NCI-H748 treated with DMSO at 0.1 percent for 48 hours (cell line): ENCODE results near the gene ROR2.

Experiments used
- DNase-seq: peaks from one replicate; lab custom pipeline; 2025; lab: John Stamatoyannopoulos, UW

The ROR2 gene

GRCh38 chr9:91516777-91517176 is 433.3 kb downstream of the ROR2 start:
- DNase-seq: no peak

DNA sequence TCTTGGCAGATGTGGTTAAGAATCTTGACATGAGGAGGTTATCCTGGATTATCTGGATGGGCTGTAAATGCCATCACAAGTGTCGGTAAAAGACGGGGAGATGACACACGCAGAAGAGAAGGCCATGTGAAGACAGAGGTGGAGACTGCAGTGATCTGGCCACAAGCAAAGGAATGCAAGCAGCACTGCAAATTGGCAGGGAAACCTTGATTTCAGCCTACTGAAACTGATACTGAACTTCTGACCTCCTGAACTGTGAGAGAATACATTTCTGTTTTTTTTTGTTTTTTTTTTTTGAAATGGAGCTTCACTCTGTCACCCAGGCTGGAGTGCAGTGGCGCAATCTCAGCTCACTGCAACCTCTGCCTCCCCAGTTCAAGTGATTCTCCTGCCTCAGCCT is 433.9 kb downstream of the ROR2 start:
- DNase-seq: no peak

- DNase-seq: no peak
Observed at GRCh38 chr9:91515074-91515687, 434.8 kb downstream of the ROR2 start.
